ENCODE measurements around the gene CLDN24.

Gene CLDN24

DNA sequence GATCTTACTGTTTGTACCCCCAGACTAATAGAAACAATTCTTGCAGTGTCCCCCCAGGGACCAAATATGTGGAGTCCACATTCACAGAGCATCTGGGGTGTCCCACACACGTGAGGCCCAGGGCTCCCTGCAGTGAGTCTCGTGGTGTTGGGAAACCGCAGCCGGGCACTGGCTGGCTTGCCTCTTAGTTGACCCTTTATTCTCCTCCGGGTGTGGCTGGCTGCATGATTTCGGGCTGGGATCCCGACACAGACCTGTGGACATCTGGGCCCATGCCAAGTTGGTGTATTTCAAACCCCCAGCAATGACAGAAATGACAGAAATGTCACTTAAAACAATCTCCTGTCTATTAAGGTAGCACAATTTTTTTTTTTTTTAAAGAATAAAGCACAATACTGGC, 15.6 kb upstream of the CLDN24 start:
- Histone ChIP-seq H3K27me3 (ENCODE audit: insufficient read depth, poor library complexity, severe bottlenecking) (no peaks in the 10 kb centered on the region), H3K4me3 (replicated peaks; ENCODE audit: insufficient read depth, low read length) (no peak overlapping the region), H3K27ac (replicated peaks) (no peak overlapping the region)
- DNase-seq (ENCODE audit: low read depth in 1 of 2, low spot score in 1 of 2) = no peak
- no peak for TF ChIP-seq SPI1 (IDR thresholded peaks at IDR 0.05; ENCODE audit: borderline replicate concordance, low read depth)
- TF ChIP-seq POLR2AphosphoS5 (IDR thresholded peaks at IDR 0.05; ENCODE audit: low read depth) = no peak
- TF ChIP-seq, protein P1, sequence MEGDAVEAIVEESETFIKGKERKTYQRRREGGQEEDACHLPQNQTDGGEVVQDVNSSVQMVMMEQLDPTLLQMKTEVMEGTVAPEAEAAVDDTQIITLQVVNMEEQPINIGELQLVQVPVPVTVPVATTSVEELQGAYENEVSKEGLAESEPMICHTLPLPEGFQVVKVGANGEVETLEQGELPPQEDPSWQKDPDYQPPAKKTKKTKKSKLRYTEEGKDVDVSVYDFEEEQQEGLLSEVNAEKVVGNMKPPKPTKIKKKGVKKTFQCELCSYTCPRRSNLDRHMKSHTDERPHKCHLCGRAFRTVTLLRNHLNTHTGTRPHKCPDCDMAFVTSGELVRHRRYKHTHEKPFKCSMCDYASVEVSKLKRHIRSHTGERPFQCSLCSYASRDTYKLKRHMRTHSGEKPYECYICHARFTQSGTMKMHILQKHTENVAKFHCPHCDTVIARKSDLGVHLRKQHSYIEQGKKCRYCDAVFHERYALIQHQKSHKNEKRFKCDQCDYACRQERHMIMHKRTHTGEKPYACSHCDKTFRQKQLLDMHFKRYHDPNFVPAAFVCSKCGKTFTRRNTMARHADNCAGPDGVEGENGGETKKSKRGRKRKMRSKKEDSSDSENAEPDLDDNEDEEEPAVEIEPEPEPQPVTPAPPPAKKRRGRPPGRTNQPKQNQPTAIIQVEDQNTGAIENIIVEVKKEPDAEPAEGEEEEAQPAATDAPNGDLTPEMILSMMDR (IDR thresholded peaks at IDR 0.05; ENCODE audit: insufficient read depth, low read length) = no peak
- TF ChIP-seq, protein P2, sequence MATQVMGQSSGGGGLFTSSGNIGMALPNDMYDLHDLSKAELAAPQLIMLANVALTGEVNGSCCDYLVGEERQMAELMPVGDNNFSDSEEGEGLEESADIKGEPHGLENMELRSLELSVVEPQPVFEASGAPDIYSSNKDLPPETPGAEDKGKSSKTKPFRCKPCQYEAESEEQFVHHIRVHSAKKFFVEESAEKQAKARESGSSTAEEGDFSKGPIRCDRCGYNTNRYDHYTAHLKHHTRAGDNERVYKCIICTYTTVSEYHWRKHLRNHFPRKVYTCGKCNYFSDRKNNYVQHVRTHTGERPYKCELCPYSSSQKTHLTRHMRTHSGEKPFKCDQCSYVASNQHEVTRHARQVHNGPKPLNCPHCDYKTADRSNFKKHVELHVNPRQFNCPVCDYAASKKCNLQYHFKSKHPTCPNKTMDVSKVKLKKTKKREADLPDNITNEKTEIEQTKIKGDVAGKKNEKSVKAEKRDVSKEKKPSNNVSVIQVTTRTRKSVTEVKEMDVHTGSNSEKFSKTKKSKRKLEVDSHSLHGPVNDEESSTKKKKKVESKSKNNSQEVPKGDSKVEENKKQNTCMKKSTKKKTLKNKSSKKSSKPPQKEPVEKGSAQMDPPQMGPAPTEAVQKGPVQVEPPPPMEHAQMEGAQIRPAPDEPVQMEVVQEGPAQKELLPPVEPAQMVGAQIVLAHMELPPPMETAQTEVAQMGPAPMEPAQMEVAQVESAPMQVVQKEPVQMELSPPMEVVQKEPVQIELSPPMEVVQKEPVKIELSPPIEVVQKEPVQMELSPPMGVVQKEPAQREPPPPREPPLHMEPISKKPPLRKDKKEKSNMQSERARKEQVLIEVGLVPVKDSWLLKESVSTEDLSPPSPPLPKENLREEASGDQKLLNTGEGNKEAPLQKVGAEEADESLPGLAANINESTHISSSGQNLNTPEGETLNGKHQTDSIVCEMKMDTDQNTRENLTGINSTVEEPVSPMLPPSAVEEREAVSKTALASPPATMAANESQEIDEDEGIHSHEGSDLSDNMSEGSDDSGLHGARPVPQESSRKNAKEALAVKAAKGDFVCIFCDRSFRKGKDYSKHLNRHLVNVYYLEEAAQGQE (IDR thresholded peaks at IDR 0.05; ENCODE audit: insufficient replicate concordance, low read depth) = no peak
- TF ChIP-seq GABPA (IDR thresholded peaks at IDR 0.05; ENCODE audit: low read depth) = no peak

GRCh38 chr4:183337349-183337748, 15.1 kb upstream of the CLDN24 start:
- Histone ChIP-seq H3K27me3 (ENCODE audit: insufficient read depth, poor library complexity, severe bottlenecking) (no peaks in the 10 kb centered on the region), H3K27ac (replicated peaks) (no peak overlapping the region), H3K4me3 (replicated peaks; ENCODE audit: insufficient read depth, low read length) (no peak overlapping the region)
- DNase-seq (ENCODE audit: low read depth in 1 of 2, low spot score in 1 of 2) = no peak
- TF ChIP-seq GABPA (IDR thresholded peaks at IDR 0.05; ENCODE audit: low read depth) (no peak), POLR2AphosphoS5 (IDR thresholded peaks at IDR 0.05; ENCODE audit: low read depth) (no peak), SPI1 (IDR thresholded peaks at IDR 0.05; ENCODE audit: borderline replicate concordance, low read depth) (no peak)
- TF ChIP-seq, protein P2 (IDR thresholded peaks at IDR 0.05; ENCODE audit: insufficient replicate concordance, low read depth) = no peak
- TF ChIP-seq, protein P1 (IDR thresholded peaks at IDR 0.05; ENCODE audit: insufficient read depth, low read length) = no peak

- H3K27me3 ChIP-seq (ENCODE audit: insufficient read depth, poor library complexity, severe bottlenecking) = no peaks in the 10 kb centered on the region
- no peak for DNase-seq (ENCODE audit: low read depth in 1 of 2, low spot score in 1 of 2)
- H3K4me3 ChIP-seq (replicated peaks; ENCODE audit: insufficient read depth, low read length) = no peak overlapping the region
- no peak overlapping the region for H3K27ac ChIP-seq (replicated peaks)
- no peak for TF ChIP-seq SPI1 (IDR thresholded peaks at IDR 0.05; ENCODE audit: borderline replicate concordance, low read depth)
- TF ChIP-seq, protein P2 (IDR thresholded peaks at IDR 0.05; ENCODE audit: insufficient replicate concordance, low read depth) = no peak
- TF ChIP-seq GABPA (IDR thresholded peaks at IDR 0.05; ENCODE audit: low read depth) = no peak
- TF ChIP-seq, protein P1 (IDR thresholded peaks at IDR 0.05; ENCODE audit: insufficient read depth, low read length) = no peak
- TF ChIP-seq POLR2AphosphoS5 (IDR thresholded peaks at IDR 0.05; ENCODE audit: low read depth) = no peak
Measured at GRCh38 chr4:183335369-183335940, 13.2 kb upstream of the CLDN24 start.
